OCI-LY3 (cell line): ENCODE results near the gene DNAJC18.

Experiments
- H2AFZ ChIP-seq: fragments of 200-600, 300-600 bp; shearing (Covaris generic); 2 replicates; pipeline ENCODE4 v1.6.0; 2014; ENCODE audit warnings: antibody characterized with exemption, low read depth, low read length
- H3K27ac ChIP-seq: fragments of 200-600, 300-600 bp; sonication (generic); 2 replicates; pipeline ENCODE4 v1.5.1; 2014; ENCODE audit warnings: mild to moderate bottlenecking, low read length, moderate library complexity, mixed read lengths
- H3K27me3 ChIP-seq: fragments of 200-600, 300-600 bp; sonication (generic); 2 replicates; pipeline ENCODE4 v1.6.1; 2014; ENCODE audit warnings: low read depth, low read length, mixed read lengths
- H3K36me3 ChIP-seq: fragments of 200-600, 300-600 bp; sonication (generic); replicated peaks from 2 replicates; pipeline ENCODE3; 2014; ENCODE audit warnings: low read depth, low read length, mixed read lengths
- H3K4me1 ChIP-seq: fragments of 300-600, 200-600 bp; sonication (generic); 2 replicates; pipeline ENCODE4 v1.6.1; 2014; ENCODE audit warnings: low read length, mixed read lengths
- H3K4me2 ChIP-seq: fragments of 200-600, 300-600 bp; sonication (generic); 2 replicates; pipeline ENCODE4 v1.6.1; 2014; ENCODE audit warnings: low read length, mixed read lengths
- H3K4me3 ChIP-seq: fragments of 300-600, 200-600 bp; sonication (generic); 2 replicates; pipeline ENCODE4 v1.5.1; 2014; ENCODE audit warnings: antibody characterized with exemption, mild to moderate bottlenecking, low read length, moderate library complexity
- H3K79me2 ChIP-seq: fragments of 300-600, 200-600 bp; shearing (Covaris generic); 2 replicates; pipeline ENCODE4 v1.6.1; 2014; ENCODE audit warnings: mild to moderate bottlenecking, low read length, mixed read lengths
- H3K9ac ChIP-seq: fragments of 300-600, 200-600 bp; shearing (Covaris generic); 2 replicates; pipeline ENCODE4 v1.6.0; 2014; ENCODE audit warnings: mild to moderate bottlenecking, low read length, moderate library complexity
- H3K9me3 ChIP-seq: fragments of 200-600, 300-600 bp; shearing (Covaris generic); 2 replicates; pipeline ENCODE4 v1.6.1; 2014; ENCODE audit warnings: low read length, mixed read lengths; ENCODE audit not compliant: insufficient read depth
- H4K20me1 ChIP-seq: fragments of 200-600, 300-600 bp; sonication (generic); 2 replicates; pipeline ENCODE4 v1.6.1; 2016; ENCODE audit warnings: low read length, mixed read lengths; ENCODE audit not compliant: insufficient read depth
- CTCF ChIP-seq: fragments of 200-600, 300-600 bp; sonication (generic); IDR thresholded peaks from 2 replicates; pipeline ENCODE4 v1.5.1; 2014; ENCODE audit warnings: antibody characterized with exemption, low read length, low read depth
- EZH2phosphoT487 ChIP-seq: fragments of 200-600 bp; shearing (Covaris generic); IDR thresholded peaks from 2 replicates; pipeline ENCODE4 v1.6.1; 2018; ENCODE audit warnings: antibody characterized with exemption, mixed run types, low read depth

DNAJC18 gene

GRCh38 chr5:139397921-139398320, 41.4 kb downstream of the DNAJC18 start:
- Histone ChIP-seq H3K27ac (no peak overlapping the region), H3K79me2 (peaks cover 10% of the 10 kb centered on the region), H3K9me3 (no peaks in the 10 kb centered on the region), H3K4me1 (peaks cover 24% of the 10 kb centered on the region), H4K20me1 (no peaks in the 10 kb centered on the region), H3K36me3 (peaks cover 2% of the 10 kb centered on the region), H3K4me2 (no peak overlapping the region), H3K27me3 (no peaks in the 10 kb centered on the region), H3K4me3 (no peak overlapping the region), H2AFZ (no peak overlapping the region), H3K9ac (no peak overlapping the region)
- TF ChIP-seq CTCF (no peak), EZH2phosphoT487 (no peak)

- no peaks in the 10 kb centered on the region for H3K9me3 ChIP-seq
- no peak overlapping the region for H3K4me3 ChIP-seq
- no peak overlapping the region for H2AFZ ChIP-seq
- no peaks in the 10 kb centered on the region for H4K20me1 ChIP-seq
- H3K9ac ChIP-seq: no peak overlapping the region
- H3K27ac ChIP-seq: no peak overlapping the region
- peaks cover 10% of the 10 kb centered on the region for H3K79me2 ChIP-seq
- H3K4me2 ChIP-seq: no peak overlapping the region
- H3K27me3 ChIP-seq: no peaks in the 10 kb centered on the region
- no peak for TF ChIP-seq EZH2phosphoT487
- TF ChIP-seq CTCF: no peak
- peaks cover 20% of the 10 kb centered on the region for H3K4me1 ChIP-seq
- H3K36me3 ChIP-seq: peaks cover 2% of the 10 kb centered on the region
These were observed 42.6 kb downstream of the DNAJC18 start for GRCh38 chr5:139396691-139397090.

GRCh38 chr5:139395844-139396640, 43.3 kb downstream of the DNAJC18 start:
- Histone ChIP-seq H3K27me3 (no peaks in the 10 kb centered on the region), H3K9ac (no peak overlapping the region), H3K36me3 (peaks cover 2% of the 10 kb centered on the region), H3K79me2 (peaks cover 10% of the 10 kb centered on the region), H3K4me2 (no peak overlapping the region), H3K4me3 (no peak overlapping the region), H4K20me1 (no peaks in the 10 kb centered on the region), H3K4me1 (peaks cover 26% of the 10 kb centered on the region), H3K9me3 (no peaks in the 10 kb centered on the region), H3K27ac (no peak overlapping the region), H2AFZ (no peak overlapping the region)
- TF ChIP-seq EZH2phosphoT487: no peak
- TF ChIP-seq CTCF: no peak

- Histone ChIP-seq H3K4me3 (no peak within 1 kb of the TSS), H3K4me2 (no peak within 1 kb of the TSS), H2AFZ (no peak within 1 kb of the TSS), H3K4me1 (peaks cover 36% of the 10 kb centered on the region), H3K79me2 (peaks cover 10% of the 10 kb centered on the region), H3K9me3 (no peaks in the 10 kb centered on the region), H3K27ac (no peak within 1 kb of the TSS), H3K27me3 (no peaks in the 10 kb centered on the region), H4K20me1 (no peaks in the 10 kb centered on the region), H3K9ac (no peak within 1 kb of the TSS), H3K36me3 (peaks cover 2% of the 10 kb centered on the region)
- no peak for TF ChIP-seq CTCF
- TF ChIP-seq EZH2phosphoT487: no peak
These were observed 44.4 kb downstream of the DNAJC18 start, which contains the start of gene PROB1 for GRCh38 chr5:139394654-139395566. Gene PROB1, minus strand, starts transcription at chr5:139395104. Its CDS starts 23 bp downstream, at chr5:139395081.
